Measurements from ENCODE around the gene GAS6. TPM values are rescaled to one million over a fixed set of nuclear protein-coding genes. Genes with fewer than 3 reads are reported as not detected.

GAS6 gene
- total RNA-seq, 1 donor from 2014 or later = 11.5 TPM

GRCh38 chr13:113888701-113889330 is 24.9 kb upstream of the GAS6 start:
- no peaks in the 10 kb centered on the region for H3K36me3 Mint-ChIP-seq (ENCODE audit: insufficient read depth)
- no peak overlapping the region for H3K4me3 Mint-ChIP-seq (ENCODE audit: low read depth)
- peaks cover 19% of the 10 kb centered on the region for H3K9me3 Mint-ChIP-seq (ENCODE audit: low read depth)
- DNase-seq (ENCODE audit: low spot score, unreplicated experiment) = no peak
- no peak for TF ChIP-seq CTCF (IDR thresholded peaks at IDR 0.05; ENCODE audit: unreplicated experiment)
- peaks cover 6% of the 10 kb centered on the region for H3K27me3 Mint-ChIP-seq
- H3K27ac Mint-ChIP-seq = no peak overlapping the region
- H3K4me1 Mint-ChIP-seq (ENCODE audit: low read depth) = peaks cover 4% of the 10 kb centered on the region

GRCh38 chr13:113887700-113888201 is 23.9 kb upstream of the GAS6 start:
- H3K36me3 Mint-ChIP-seq (ENCODE audit: insufficient read depth) = no peaks in the 10 kb centered on the region
- H3K27me3 Mint-ChIP-seq = peaks cover 6% of the 10 kb centered on the region
- H3K4me3 Mint-ChIP-seq (ENCODE audit: low read depth) = no peak overlapping the region
- no peak for DNase-seq (ENCODE audit: low spot score, unreplicated experiment)
- H3K4me1 Mint-ChIP-seq (ENCODE audit: low read depth) = peaks cover 4% of the 10 kb centered on the region
- no peak for TF ChIP-seq CTCF (IDR thresholded peaks at IDR 0.05; ENCODE audit: unreplicated experiment)
- no peak overlapping the region for H3K27ac Mint-ChIP-seq
- peaks cover 14% of the 10 kb centered on the region for H3K9me3 Mint-ChIP-seq (ENCODE audit: low read depth)

- TF ChIP-seq CTCF (IDR thresholded peaks at IDR 0.05; ENCODE audit: unreplicated experiment) = no peak
- H3K27ac Mint-ChIP-seq = no peak overlapping the region
- no peak overlapping the region for H3K4me3 Mint-ChIP-seq (ENCODE audit: low read depth)
- no peak for DNase-seq (ENCODE audit: low spot score, unreplicated experiment)
- peaks cover 6% of the 10 kb centered on the region for H3K27me3 Mint-ChIP-seq
- H3K9me3 Mint-ChIP-seq (ENCODE audit: low read depth) = peaks cover 7% of the 10 kb centered on the region
- H3K4me1 Mint-ChIP-seq (ENCODE audit: low read depth) = peaks cover 12% of the 10 kb centered on the region
- H3K36me3 Mint-ChIP-seq (ENCODE audit: insufficient read depth) = no peaks in the 10 kb centered on the region
These were observed 22.8 kb upstream of the GAS6 start for GRCh38 chr13:113886561-113887112.

GRCh38 chr13:113884821-113885220 is 20.9 kb upstream of the GAS6 start:
- Mint-ChIP-seq H3K36me3 (ENCODE audit: insufficient read depth) (no peaks in the 10 kb centered on the region), H3K27ac (no peak overlapping the region), H3K4me1 (ENCODE audit: low read depth) (peaks cover 13% of the 10 kb centered on the region), H3K9me3 (ENCODE audit: low read depth) (no peaks in the 10 kb centered on the region), H3K27me3 (peaks cover 9% of the 10 kb centered on the region), H3K4me3 (ENCODE audit: low read depth) (no peak overlapping the region)
- TF ChIP-seq CTCF (IDR thresholded peaks at IDR 0.05; ENCODE audit: unreplicated experiment) = no peak
- no peak for DNase-seq (ENCODE audit: low spot score, unreplicated experiment)

- no peak for DNase-seq (ENCODE audit: low spot score, unreplicated experiment)
- no peak for TF ChIP-seq CTCF (IDR thresholded peaks at IDR 0.05; ENCODE audit: unreplicated experiment)
- Mint-ChIP-seq H3K9me3 (ENCODE audit: low read depth) (no peaks in the 10 kb centered on the region), H3K4me3 (ENCODE audit: low read depth) (no peak overlapping the region), H3K27ac (no peak overlapping the region), H3K36me3 (ENCODE audit: insufficient read depth) (no peaks in the 10 kb centered on the region), H3K27me3 (peaks cover 10% of the 10 kb centered on the region), H3K4me1 (ENCODE audit: low read depth) (peaks cover 13% of the 10 kb centered on the region)
These were observed 20.3 kb upstream of the GAS6 start for GRCh38 chr13:113883921-113884804.
